Germinal center (tissue), 1 donor: ENCODE data around the gene ZNF33A.
"Not testable (repeated sequence)": the region's sequence is repeated elsewhere in the genome, so short reads cannot be mapped to it uniquely, and the experiment has no call there.

ENCODE experiments used
- DNase-seq: peaks from one replicate; pipeline ENCODE4 v3.0.0; 2012; ENCODE audit warnings: mixed read lengths, low spot score

The ZNF33A gene

DNA sequence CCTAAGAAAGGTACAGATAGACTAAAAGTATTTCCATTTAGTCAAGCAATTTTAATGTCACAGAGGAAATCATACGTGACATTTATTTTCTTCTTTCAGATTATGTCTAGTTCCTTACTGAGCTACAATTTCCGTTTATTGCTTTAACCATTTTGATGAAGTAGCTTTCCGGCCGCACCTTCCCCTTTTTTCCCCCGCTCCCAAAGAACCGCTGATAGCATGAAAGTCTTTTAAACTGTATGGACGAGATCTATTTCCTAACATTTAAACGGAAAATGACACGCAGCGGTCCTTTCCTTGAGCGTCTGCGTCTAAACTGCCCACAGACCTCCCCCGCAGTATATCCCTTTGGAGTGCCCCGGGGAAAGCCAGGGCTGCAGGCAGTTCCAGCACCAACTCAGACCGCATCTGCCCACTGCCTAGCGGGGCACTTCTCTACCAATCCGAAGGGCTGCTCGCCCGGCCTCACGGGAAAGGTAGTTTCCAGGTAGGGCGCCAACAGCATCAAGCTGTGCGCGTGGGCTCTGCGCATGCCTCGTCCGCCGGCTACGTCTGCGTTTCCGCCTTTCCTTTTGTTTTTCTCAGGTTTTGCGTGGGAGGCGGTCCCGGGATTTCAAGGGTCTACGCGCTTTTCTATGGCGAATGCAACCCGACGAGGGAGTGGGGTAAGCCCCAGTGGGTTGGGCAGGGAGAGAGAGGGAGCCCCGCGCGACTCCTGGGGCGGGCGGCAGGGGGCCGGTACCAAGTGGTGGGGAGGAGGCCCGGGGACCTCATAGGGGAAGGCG is at the start of gene ZNF33A:
Gene ZNF33A, plus strand, starts transcription at position 557 of the 785 bp plus-strand sequence. CDS start 1,667 bp downstream, outside the sequence.
- peak; percentile 90 for DNase-seq

DNA sequence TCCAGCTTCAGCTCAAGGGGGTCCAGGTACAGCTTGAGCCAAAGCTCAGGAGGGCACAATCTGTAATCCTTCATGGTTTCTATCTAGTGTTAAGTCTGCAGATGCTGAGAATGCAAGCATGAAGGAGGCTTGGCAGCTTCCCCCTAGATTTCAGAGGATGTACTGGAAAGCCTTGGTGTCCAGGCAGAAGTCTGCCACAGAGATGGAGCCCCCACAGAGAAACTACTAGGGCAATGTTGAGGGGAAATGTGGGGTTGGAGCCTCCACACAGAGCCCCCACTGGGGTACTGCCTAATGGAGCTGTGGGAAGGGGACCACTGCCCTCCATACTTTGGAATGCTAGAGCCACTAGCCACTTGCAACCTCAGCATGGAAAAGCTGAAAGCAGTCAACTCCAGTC is 45.5 kb upstream of the ZNF33A start:
- no peak for DNase-seq

GRCh38 chr10:37972396-37972795 is 38.1 kb upstream of the ZNF33A start:
- no peak for DNase-seq

DNA sequence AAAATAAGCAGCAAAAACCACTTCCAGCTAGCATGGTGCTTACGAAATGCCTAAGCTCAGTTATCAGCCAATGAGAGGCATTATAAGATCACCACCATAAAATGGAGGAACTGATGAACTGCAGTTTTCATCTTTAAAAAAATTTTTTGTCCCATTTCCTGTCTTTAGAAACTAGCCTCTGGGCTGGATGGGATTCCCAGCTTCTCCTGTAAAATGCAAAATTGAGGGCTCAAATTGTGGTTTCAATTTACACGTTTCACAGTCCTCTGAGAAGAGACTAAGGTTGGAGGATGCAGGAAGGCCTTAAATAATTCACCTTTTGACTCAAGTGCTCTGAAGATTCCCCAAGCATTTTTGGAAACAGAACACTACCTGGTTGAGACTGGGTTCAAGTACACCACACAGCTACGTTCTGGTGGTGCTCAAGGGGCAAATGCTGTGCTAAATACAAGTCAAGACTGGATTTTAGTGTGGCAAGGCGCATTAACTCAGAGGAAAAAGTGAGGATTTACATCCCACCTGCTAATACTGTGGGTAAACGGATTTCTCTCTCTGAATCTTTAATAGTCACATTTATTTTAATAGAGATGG is 35.0 kb upstream of the ZNF33A start:
- DNase-seq, result no peak

DNA sequence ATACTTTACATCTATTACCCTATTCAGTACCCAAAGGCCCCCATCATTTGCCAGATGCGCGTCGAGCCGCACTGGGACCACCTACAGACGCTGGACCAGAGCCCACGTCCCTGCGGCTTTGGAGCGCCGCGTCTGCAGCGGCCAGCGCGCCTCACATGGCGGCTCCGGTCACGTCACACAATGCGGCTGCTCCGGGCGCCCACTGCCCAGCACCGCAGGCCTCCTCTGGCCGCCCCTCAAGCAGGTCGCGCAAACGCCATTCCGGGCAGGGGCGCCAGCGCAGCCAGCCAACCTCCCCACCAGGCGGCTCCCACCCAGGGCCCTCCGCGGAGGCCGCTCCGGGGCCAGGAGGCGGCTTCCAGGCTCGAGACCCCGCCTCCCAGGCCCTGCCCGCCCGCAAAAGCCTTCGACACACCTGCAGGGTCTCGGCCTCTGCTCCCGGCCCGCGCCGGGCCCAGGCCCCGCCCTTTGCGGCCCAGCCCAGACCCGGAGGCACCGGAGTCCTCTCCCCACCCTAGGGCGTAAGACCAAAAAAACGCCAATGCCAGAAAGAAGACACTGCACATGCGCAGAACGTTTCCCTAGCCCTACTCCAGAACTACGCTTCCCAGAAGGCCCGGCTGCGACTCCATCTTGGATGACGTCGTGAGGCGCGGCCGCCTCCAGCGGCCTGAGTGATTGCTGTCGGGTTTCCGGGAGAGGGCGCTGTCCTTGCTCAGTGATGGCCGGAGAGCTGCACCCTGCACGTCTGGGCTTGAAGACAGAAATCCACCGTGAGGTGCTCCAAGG is 34.2 kb upstream of the ZNF33A start, which contains the start of gene ZNF25:
Gene ZNF25, minus strand, starts transcription at position 557 of the 789 bp plus-strand sequence. CDS start 4,925 bp downstream, outside the sequence.
- peak; percentile 97 for DNase-seq

DNA sequence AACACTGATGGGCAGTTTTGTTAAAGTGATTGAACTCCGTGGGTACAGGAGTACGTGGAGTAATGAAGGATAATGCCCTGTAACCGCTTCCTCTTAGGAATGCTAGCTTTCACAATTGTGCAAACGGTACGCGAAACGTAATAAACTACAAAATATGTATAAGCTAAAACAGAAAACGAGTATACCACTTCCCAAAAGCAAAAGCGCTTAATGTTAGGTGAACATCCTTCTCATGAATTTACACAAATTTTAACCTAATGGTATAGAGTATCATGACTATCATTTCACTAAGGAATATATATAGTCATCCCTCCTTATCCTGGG is 33.6 kb upstream of the ZNF33A start:
- no peak for DNase-seq

GRCh38 chr10:37991655-37992054 is 18.8 kb upstream of the ZNF33A start:
- no peak for DNase-seq

GRCh38 chr10:37992083-37992482 is 18.4 kb upstream of the ZNF33A start:
- DNase-seq, result no peak

DNA sequence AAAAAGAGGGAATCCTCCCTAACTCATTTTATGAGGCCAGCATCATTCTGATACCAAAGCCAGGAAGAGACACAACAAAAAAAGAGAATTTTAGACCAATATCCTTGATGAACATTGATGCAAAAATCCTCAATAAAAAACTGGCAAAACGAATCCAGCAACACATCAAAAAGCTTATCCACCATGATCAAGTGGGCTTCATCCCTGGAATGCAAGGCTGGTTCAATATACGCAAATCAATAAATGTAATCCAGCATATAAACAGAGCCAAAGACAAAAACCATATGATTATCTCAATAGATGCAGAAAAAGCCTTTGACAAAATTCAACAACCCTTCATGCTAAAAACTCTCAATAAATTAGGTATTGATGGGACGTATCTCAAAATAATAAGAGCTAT is 11.6 kb upstream of the ZNF33A start:
- not testable (repeated sequence) for DNase-seq

DNA sequence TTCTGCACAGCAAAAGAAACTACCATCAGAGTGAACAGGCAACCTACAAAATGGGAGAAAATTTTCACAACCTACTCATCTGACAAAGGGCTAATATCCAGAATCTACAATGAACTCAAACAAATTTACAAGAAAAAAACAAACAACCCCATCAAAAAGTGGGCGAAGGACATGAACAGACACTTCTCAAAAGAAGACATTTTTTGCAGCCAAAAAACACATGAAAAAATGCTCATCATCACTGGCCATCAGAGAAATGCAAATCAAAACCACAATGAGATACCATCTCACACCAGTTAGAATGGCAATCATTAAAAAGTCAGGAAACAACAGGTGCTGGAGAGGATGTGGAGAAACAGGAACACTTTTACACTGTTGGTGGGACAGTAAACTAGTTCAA is 10.0 kb upstream of the ZNF33A start:
- not testable (repeated sequence) for DNase-seq

DNA sequence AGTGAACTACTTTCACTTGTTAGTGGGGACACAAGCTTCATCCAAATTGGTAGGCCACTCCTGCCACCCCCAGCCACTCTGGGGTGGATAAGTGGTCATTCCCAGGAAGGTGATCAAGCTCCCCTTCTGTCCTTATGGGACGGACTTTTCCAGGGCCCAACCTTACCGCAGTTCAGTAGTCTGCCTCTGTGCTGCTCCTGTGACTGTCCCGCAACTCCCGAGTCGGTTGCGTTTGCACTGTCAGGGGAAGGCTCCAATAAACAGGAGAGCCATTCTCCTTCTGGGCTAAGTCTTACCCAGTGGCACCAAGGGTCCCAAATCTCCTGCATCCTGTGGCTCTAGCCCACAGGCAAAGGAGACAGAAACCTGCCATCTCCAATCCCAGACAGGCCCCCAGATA is 7.4 kb upstream of the ZNF33A start:
- DNase-seq, result no peak

- no peak for DNase-seq
These were observed 6.9 kb upstream of the ZNF33A start for GRCh38 chr10:38003588-38003987.

GRCh38 chr10:38007551-38007950 is 2.9 kb upstream of the ZNF33A start:
- DNase-seq, result no peak

DNA sequence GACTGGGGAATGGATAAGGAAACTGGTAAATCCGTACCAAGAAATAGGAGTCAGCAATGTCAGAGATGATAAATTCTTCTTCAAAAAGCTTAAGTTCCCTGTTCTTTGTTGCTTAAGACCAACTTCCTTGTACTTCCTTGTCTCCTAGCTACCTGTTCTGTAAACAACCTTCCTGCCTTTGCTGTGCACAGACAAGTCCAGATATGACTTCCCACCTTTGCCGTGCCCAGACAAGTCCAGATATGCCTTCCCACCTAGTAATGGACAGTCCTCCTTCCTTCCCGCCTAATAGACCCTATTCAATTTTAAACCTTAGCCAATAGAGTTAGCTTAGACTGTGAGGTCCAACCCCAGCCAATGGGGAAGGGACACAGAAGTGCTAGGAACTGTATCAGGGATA is 2.5 kb upstream of the ZNF33A start:
- DNase-seq, result no peak

DNA sequence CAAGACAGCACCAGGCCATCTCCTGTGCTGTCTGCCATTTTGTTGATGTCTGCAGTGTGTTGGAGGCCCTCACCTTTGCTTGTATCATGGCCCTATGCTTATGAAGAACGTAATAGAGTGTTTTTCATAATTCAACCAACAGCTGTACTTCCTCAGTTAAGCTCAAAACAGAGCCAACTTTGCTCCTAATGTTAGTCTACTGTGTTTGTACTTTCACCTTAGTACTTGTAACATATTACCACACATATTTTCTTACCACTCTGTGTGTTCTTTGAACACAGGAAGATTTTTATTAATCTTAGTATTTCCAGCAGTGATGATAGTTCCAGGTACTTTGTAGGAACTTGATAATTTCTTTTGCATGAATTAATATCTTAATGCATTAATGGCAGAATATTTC is 5.9 kb downstream of the ZNF33A start:
- no peak for DNase-seq

GRCh38 chr10:38019124-38019523 is 8.6 kb downstream of the ZNF33A start:
- DNase-seq, result not testable (repeated sequence)

GRCh38 chr10:38025283-38025682 is 14.8 kb downstream of the ZNF33A start:
- DNase-seq, result no peak

DNA sequence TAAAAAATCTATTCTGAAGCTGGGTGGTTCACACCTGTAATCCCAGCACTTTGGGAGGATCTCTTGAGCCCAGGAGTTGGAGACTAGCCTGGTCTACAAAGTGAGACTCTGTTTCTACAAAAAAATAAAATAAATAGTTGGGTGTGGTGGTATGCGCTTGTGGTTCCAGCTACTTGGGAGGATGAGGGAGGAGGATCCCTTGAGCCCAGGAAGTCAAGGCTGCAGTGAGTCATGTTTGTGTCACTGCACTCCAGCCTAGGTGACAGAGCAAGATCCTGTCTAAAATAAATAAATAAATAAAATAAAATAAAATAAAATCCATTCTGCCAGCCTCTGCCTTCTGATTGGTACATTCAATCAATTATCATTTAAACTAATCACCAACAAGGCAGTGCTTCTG is 17.5 kb downstream of the ZNF33A start:
- no peak for DNase-seq

- no peak for DNase-seq
These were observed 22.4 kb downstream of the ZNF33A start for GRCh38 chr10:38032886-38033285.

DNA sequence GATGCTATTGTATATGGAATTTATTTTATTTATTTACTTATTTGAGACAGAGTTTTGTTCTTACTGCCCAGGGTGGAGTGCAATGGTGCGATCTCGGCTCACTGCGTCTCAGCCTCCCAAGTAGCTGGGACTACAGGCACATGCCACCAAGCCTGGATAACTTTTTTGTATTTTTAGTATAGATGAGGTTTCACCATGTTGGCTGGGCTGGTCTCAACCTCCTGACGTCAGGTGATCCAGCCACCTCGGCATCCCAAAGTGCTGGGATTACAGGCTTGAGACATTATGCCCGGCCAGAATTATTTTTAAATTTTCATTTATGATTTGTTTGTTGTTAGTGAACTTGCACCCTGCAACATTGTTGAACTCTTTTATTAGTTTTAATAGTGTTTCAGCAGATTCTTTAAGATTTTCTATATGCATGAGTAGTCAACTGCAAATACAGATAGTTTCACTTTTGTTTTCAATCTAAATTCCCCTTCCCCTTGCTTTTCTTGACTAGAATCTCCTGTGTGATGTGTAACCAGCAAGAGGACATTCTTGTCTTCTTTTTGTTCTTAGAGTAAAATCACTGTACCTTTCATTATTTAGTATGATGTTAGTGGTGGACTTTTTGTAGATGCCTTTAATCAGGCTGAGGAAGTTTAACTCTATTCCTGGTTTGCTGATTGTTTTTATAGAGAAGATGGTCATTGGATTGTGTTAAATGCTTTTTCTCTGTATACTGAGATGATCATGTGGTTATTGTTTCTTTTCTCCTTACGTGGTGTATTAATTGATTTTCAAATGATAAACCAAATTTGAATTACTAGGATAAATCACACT is 27.8 kb downstream of the ZNF33A start:
- DNase-seq, result peak; percentile 22

DNA sequence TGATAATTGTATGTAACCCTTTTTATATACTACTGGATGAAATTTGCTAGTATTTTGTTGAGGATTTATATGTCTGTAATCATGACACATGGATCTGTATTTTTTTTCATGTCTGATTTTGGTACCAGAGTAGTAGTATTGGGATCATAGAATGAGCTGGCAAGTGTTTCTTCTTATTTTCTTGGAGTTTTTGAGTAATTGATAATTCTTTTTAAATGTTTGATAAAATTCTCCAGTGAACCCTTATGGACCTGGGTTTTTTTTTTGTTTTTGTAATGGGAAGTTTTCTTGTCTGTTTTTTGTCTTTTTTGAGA is 28.4 kb downstream of the ZNF33A start:
- no peak for DNase-seq

DNA sequence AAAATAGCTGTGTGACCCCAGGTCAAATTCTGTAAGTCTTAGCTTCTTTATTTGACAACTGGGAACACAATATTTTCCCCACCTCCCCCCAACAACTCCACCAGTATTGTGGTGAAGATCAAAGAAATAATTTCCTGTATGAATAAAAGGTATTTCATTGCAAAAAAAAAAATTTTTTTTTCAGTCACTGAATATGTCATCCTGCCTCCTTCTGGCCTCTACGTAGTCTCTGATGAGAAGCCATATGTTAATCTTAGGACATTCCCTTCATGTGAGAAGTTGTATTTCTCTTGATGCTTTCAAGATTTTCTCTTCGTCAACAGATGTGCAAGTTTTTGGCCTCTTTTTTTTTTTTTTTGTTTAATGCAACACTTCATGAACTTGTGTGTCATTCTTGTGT is 33.0 kb downstream of the ZNF33A start:
- DNase-seq, result no peak
